Activated T-helper 1 cell treated with anti-CD3 and anti-CD28 coated beads, Interleukin-2, amount 50 U/mL, for 16 hours (primary cell): Measurements from ENCODE around the gene EFEMP1.

Experiments
- DNase-seq, 2 donors: peaks; one replicate each; pipeline ENCODE4 v3.0.0-alpha.2; 2020; ENCODE audit warnings: low read depth in 1 of 2, low spot score in 1 of 2

The EFEMP1 gene

DNA sequence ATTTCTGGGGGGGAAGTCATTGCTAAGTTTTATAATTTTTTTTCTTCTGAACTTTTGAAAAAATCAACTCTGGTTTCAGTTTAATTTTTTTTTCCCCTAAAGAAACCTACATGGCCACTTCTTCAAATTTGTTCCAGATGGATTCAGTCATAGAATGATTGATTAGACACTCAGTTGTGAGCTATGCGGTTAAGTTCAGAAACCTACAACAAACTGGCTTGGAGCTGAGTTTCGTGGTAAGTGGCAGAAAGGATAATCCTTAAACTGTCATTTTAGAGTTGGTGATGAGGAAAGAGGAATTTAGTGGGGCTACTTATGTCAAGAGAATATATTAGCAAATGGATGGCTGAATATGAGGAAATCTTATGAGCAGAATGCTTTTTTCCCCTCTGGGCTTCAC, 23.7 kb downstream of the EFEMP1 start:
- no peak for DNase-seq

DNA sequence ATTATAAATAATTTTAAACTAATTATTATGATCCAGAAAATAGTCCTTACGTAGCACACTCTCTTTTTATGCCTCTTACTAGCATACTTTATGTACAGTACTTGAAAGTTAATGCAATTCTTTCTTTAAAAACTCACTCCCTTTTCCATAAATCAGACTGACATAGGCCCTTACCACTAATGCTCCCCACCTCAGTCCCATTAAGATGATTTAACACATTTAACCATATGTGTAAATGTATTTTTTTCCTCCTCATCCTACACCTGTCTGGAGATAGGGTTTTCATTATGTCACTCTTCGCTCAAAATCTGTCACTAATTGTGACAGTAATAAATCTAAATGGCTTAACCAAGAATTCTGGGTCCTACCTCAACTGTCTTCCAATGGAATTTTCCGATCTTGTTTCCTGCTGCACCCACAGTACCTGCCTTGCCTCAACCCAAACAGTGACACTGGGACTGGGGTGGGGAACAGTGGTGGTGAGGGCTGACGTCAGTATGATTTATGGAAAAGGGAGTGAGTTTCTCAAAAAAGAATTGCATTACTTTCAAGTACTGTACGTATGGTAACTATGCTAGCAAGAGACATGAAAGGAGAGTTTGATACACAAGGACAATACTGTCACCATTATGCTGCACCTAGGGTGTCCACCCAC, 25.1 kb downstream of the EFEMP1 start:
- DNase-seq: no peak

DNA sequence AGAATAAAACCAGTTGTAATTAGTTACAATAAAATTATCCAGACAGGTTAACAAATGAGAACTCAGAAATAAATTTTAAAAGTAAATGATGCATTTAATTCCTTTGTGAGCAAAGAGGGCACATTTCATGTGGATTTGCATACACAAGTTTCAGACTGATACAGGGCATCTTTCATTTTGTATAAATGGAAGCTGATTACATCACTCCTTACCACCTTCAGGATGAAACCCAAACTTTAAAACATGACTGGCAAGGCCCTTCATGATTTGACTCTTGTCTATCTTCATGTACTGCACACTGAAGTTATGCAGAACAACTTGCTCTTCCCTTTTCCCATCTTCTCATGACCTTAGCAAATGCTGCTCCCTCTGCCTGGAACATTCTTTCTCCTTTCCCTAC, 26.9 kb downstream of the EFEMP1 start:
- DNase-seq: no peak

DNA sequence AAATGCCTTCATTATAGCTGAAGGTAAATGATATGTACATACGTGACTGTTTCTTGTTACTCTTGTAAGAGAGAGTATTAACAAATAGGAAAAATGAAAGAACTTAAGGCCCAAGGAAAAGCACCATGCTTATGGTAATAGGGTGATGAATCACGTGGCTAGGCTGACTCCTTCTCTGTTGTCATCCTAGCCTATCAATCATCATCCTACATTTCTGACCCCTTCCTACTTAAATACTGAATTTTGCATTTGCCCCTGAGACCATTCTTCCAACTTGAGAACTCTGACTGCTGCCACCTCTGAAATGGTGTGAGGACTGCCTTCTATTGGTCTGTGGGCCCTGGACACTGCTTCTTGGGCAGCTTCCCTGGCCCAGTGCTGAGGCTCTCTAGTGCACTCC, 28.9 kb downstream of the EFEMP1 start:
- no peak for DNase-seq

DNA sequence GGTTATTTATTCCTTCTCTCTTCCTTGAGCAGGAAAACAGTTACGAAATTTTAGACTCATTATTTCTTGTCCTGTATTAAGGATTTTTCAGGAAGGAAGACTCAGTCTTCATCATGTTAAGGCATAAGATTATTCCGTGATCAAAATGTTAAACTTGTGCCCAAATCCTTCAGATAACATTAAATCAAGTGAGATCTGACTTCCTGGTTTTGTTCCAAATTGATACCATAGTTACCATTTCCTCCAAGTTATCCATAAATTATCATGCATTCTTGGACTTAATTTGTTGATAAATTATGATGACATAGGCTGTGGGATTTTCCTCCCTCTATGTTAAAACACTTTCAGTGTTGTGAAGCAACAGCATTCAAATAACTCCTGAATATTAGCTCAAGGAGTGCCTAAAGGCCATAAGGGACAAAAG, 31.9 kb downstream of the EFEMP1 start:
- no peak for DNase-seq

DNA sequence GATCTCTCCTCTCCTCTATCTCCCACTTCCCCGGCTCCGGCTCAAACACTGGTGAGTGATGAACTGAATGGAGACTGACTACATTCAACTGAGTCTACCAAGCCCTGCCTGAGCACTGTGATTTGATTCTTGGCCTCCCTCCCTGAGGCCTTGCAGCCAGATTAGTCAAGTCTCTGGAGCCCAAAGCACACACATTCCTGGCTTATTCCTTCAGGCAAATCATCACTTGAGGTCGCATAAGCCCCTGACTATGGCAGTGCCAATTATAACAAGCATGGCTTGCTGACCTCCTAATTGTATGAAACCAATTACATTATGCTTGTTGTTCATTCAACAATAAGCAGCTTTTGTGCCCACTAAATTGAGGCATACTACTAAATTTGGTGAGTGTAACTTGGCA, 34.6 kb downstream of the EFEMP1 start:
- no peak for DNase-seq

DNA sequence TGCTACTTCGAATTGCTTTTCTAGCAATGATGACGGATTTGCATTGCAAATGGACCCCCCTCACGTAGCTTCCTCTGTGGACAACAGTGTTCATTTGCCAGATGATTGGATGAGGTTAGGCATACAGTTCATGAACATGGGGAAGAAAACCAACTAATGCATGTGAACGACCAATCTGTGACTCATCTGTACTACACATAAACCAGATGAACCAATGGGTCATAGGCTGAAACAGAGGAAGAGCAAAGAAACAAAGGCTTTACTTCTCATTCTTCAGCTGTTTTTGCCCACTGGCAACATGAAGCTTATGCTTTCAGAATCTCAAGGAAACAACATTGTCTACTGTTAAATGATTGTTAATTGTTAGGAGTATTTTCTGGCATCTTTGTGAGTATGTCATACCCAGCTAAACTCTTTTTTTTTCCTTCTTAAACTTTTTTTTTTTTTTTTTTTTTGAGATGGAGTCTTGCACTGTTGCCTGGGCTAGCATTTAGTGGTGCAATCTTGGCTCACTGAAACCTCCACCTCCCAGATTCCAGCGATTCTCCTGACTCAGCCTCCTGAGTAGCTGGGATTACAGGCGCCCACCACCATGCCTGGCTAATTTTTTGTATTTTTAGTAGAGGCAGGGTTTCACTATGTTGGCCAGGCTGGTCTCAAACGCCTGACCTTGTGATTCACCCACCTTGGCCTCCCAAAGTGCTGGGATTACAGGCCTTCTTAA, 35.5 kb downstream of the EFEMP1 start:
- no peak for DNase-seq

DNA sequence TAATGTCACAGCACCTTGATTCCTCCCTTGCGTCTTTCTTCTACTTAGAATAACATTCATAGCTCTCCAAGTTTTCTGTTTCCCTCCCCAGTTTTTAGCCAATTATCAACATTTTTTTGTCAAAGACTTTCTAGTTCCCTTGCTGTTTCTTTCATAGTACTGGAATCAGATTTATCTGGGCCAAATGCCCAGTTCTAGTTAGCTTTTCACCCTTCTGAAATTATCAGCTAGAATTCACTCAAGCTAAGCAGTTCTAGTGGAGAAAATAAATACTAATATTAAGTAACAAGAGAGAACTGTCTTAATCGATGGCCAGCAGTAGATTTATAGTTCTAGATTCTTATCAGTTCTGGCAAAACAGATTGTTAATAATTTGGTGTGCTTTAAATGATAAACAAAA, 36.2 kb downstream of the EFEMP1 start:
- DNase-seq: no peak

DNA sequence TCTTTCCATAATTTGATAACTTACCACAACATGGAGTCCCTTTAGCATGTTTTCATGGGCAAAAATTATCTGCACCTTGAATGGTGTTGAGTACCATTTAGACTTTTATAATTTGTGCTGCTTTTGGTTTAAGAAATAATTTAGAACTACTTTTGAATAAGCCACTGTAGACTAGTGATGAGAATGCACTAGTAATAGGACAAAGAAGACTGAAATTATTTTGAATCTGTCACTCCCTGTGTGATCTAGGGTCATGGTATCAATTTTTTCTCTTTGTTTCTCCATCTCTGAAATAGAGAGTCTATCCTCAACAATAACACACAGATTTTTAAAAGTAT, 37.7 kb downstream of the EFEMP1 start:
- DNase-seq: no peak

DNA sequence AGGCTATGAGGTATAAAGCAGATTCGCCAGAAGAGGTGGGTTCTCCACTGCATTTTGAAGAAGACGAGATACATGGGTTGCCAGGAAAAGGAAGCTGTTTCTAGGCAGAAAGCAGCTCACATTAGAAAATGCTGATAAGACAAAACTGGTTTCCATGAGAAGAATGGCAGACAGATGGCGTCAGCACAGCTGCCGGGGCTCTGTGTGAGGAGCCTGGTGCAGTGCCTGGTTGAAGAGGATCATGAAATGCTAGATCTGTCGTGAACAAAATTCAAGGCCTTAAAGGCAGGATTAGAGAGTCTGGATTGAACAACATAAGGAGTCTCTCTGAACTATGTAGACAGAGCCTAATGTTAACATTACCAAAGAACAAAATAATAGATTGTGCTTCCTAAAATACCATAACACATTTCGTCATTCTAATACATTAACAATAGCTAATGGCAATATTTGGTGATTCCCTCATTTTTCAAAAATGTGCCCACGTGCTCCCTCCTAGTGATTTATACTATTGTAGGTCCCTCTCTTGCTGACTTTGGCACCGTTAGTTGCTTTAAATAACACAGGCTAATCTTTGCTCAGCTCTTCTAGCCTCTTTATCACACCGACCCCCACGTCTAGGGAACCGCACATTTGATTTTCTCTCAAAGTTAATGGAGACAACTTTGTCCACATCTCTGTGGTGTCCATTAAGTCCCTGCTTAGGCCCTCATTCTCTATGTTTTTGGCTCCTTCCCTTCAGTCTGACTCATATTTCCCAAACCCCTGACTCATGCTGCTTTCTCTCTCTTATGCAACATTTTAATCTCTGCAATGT, 38.2 kb downstream of the EFEMP1 start:
- no peak for DNase-seq

DNA sequence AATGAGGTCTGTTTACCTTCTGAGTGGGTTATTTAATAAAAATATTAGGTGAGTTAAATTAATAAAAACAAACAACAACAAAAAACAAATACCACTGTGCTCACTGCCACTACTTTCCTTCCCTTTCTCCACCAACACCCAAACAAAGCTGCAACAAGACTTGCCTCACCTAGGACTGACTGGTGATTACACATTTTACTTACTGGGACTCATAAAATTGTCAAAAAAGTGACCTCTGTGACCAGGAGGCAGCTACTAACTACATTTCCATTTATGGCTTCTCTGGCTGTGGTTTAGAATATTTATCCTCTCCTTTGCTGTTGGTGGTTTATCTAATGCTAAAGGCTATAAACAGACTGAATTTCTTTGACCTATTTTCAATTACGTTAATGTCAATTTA, 39.8 kb downstream of the EFEMP1 start:
- no peak for DNase-seq

DNA sequence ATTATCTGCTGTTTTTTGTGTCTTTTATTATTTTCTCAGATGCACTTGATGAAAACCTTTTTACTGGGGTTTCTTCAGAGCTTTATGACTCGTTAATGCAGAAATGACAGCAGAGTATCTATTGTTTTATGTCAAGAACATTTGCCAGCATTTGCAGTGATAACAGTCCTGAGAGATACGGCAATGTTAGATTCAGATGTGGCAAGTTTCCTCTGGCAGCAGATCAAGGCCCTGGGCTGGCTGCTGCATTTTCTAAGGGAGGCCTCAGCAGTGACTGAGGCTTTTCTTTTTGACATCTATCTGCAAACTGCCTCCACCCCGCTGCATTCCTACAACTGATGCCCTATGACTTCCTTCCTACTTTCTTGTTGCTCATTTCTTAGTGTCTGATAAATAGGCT, 40.2 kb downstream of the EFEMP1 start:
- DNase-seq: no peak

DNA sequence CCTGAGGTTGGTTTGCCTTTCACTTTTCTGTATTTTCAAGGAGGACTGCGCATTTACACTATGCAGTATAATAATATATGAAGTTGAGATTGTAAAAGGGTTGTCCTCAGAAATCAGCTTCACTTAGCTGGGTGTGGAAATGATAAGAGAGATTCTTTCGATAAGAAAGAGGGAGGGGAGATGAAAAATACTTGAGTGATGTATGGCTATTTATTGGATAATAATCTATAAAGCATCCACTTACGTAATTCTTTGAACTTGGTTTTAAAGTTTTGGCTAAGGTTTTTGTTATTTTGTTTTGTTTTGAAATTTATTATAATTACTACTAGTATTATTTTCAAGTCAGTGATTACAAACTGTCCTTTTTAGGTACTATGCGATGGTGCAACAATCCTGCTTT, 40.6 kb downstream of the EFEMP1 start:
- DNase-seq: no peak

DNA sequence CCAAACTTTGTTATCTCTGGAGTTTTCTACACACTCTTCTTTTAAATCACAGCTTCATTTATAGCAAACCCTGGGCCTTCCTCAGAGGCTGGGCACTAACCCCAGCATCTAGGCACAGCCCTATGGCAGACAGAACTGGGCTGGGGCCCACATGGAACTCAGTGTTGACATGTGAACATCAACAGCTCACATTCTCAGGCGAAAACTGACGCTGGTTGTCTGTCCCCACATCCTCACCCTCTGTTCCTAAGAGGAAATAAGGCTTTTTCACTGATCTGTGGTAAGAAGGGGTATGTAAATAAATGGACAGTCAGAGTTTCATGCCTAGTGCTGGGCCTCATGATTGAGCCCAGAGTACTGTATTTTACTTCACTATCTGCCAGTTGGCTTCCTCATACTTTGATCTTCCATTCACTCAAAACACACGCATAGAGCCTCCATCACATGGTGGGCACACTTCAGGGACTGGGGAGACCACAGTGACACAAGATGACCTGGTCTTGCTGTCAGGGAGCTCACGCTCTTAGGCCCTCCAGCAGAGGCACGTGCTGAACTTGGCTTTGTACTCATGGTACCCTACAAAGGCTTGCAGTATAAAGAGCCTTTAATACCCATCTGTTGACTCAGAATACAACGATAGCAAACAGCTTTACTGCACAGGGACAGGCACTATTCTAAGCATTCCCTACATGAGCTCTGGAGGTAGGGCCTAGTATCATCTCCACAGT, 43.0 kb downstream of the EFEMP1 start:
- DNase-seq: no peak

DNA sequence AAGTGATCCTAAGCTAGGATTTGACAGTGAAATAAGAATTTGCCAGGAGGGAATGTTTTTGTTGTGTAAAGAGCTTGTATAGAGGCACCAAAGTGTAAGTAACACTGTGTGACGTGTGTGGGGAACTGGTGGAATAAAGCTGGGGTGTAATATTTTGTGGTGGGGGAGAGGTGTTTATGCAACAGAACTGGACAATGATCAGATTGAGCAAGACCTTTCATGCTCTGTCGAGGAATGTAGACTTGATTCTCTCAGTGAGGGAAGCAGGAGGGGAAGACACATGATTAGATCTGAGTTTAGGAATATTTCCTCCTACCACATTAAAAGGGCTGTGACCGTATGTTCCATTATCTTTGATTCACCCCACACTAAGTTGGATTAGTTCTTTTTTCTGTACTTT, 43.6 kb downstream of the EFEMP1 start:
- DNase-seq: no peak

DNA sequence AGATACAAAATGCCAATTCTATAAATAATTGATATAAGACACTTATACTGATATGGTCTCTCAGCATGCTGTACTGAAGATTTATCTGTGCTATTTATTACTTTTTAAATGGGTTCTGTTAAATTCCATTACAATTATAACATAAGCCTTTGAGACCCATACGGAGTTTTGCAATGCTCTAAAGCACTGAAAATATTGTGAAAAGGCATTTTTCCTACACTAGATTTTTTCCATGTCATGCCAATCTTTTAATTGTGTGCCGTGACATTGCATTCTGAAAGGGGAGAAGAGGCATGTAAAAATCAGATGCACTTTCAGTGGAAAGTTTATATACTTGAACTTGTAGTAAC, 46.5 kb downstream of the EFEMP1 start:
- DNase-seq: no peak

DNA sequence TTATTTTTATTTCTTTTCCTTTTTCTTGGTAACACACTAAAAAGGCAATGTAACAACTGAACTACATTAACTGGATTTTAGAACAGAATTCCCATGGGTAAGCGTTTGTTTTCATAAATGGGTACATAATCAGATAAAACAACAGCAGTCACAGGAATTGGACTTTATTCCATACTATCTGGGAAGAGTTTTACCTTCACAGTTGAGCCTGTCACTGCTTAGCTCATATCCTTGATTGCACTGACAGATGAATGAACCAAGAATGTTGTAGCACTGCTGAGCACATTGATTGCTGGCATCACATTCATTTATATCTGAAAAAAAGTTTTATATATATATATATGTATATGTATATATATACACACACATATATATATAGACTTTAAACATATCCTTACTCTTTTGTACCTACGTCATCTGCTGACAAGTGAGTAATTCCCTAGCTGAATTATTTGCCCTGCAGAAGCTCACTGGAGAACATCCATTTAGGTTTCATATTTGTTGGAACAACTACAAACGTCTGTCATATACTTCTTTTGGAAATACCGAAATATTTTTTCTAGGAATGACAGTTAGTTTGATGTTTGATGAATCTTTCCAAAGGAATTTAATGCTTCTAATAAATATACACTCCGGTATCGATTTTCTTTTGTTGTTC, 47.0 kb downstream of the EFEMP1 start:
- DNase-seq: no peak

DNA sequence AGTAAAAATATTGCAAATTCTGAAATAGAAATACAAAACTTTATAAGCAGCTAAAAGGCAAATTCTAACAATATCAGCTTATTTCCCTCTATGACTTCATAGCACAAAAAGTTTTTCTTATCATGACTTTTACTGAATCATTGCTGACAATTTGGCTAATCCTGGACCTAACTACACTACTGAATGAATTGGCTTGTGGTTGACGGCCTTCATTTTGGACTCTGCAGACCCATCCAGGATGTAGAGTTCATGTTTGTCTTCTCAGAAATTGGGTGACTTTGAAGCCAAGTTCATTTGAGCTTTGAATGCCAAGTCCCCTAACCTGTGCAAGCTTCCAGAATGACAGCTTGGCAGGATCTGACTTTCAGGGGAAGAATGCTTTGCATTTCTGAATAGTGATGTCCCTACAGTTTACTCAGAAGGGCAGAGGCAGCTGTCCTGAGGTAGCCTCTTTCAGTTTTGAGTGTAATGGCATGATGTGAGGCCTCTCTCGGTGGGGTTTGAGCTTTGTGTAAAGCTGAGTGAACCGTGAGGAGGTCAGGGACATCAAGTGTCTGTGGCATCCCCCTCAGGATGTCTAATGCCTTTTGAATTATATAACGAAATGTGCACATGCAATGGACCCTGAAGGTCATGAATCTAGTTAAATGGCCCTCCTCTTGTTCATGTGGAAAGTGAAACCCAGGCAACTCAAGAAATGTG, 48.0 kb downstream of the EFEMP1 start:
- no peak for DNase-seq

DNA sequence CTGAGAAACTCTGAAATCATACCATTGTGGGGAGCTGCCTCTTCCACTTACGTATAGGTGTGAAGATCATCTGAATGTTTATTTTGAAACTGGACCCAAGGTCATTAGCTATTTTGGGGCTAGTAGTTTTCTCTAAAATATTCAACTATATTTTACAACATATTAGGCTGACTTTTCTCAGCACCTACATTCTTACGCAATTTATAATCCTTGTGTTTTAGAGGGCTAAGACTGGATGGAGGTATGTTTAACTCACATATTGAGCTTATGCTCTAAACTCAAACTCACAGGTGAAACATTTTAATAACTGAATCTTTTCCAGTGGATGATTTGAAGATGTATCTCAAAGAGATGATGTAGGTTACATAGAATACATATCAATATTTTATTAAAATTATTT, 49.2 kb downstream of the EFEMP1 start:
- no peak for DNase-seq

DNA sequence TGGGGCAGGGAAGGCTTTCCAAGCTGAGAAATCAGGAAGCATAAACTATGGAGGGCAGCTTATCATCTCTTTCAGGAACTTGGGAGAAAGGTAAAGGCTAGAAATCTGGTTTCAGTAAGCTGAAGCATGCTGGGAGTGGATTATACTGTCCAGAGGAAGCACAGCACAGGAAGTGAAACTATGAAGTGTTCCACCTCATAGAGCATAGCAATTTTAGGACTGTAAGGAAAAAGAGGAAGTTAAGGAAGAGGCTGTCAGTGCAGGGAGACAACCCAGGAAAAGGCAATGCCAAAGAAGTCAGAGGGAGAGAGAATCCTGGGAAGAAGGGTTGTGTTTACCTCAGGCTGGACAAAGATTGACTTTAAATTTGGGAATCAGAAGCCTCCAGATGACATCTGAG, 51.9 kb downstream of the EFEMP1 start:
- DNase-seq: no peak
